Mesothelial cell of epicardium (in vitro differentiated cells): ENCODE data around the gene FIBP. TPM values are rescaled to one million over a fixed set of nuclear protein-coding genes. Genes with fewer than 3 reads are reported as not detected.

Experiments used
- DNase-seq, 2 experiments: peaks; one replicate each; pipeline ENCODE4 v3.0.0; 2021; ENCODE audit warnings: low spot score in 2 of 2; ENCODE audit not compliant: unreplicated experiment in 2 of 2
- H3K27ac Mint-ChIP-seq: 2 replicates; pipeline ENCODE4 v1.8.0; 2021; ENCODE audit warnings: mixed read lengths
- H3K27me3 Mint-ChIP-seq: 2 replicates; pipeline ENCODE4 v1.8.0; 2021; ENCODE audit warnings: low read depth, mixed read lengths
- H3K36me3 Mint-ChIP-seq: 2 replicates; pipeline ENCODE4 v1.8.0; 2021; ENCODE audit warnings: mixed read lengths
- H3K4me1 Mint-ChIP-seq: 2 replicates; pipeline ENCODE4 v1.8.0; 2021; ENCODE audit warnings: mixed read lengths
- H3K4me3 Mint-ChIP-seq: 2 replicates; pipeline ENCODE4 v1.8.0; 2021; ENCODE audit warnings: mild to moderate bottlenecking, moderate library complexity, mixed read lengths
- H3K9me3 Mint-ChIP-seq: 2 replicates; pipeline ENCODE4 v1.8.0; 2021; ENCODE audit warnings: mixed read lengths
- total RNA-seq: library from RNA; stranded (reverse); gene quantifications from 3 replicates; pipeline ENCODE4 v1.2.1, GENCODE V29; 2021
- TF ChIP-seq, protein P1 (sequence below): fragments of 200-600 bp; sonication (generic); IDR thresholded peaks from one replicate; pipeline ENCODE4 v1.5.0; 2021; ENCODE audit warnings: antibody characterized with exemption; ENCODE audit not compliant: unreplicated experiment

Gene FIBP
- total RNA-seq, 1 donor from 2014 or later, result 62.9 TPM

DNA sequence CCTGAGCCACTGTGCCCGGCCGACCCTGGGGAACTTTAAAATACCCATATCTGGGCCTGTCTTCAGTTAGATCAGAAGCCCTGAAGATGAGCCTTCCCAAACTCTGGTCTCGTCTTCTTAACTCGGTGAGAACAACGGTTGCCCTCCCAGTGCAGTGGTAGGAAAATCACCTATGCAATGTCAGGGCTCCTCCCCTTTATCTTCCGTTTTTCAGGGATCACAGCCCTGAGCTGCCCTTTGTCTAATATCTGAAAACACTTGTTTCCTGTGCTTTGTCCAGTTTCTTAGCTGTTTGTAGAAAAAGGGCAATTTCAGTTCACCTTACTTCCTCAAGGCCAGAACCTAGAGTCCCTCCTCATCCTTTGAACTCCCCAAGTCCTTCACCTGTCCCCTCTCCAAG, 40.4 kb upstream of the FIBP start:
- Mint-ChIP-seq H3K4me1 (no peaks in the 10 kb centered on the region), H3K36me3 (no peaks in the 10 kb centered on the region), H3K27me3 (no peaks in the 10 kb centered on the region), H3K27ac (no peak overlapping the region), H3K4me3 (no peak overlapping the region), H3K9me3 (no peaks in the 10 kb centered on the region)
- DNase-seq, result no peak
- TF ChIP-seq, protein P1, sequence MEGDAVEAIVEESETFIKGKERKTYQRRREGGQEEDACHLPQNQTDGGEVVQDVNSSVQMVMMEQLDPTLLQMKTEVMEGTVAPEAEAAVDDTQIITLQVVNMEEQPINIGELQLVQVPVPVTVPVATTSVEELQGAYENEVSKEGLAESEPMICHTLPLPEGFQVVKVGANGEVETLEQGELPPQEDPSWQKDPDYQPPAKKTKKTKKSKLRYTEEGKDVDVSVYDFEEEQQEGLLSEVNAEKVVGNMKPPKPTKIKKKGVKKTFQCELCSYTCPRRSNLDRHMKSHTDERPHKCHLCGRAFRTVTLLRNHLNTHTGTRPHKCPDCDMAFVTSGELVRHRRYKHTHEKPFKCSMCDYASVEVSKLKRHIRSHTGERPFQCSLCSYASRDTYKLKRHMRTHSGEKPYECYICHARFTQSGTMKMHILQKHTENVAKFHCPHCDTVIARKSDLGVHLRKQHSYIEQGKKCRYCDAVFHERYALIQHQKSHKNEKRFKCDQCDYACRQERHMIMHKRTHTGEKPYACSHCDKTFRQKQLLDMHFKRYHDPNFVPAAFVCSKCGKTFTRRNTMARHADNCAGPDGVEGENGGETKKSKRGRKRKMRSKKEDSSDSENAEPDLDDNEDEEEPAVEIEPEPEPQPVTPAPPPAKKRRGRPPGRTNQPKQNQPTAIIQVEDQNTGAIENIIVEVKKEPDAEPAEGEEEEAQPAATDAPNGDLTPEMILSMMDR, result no peak

- Mint-ChIP-seq H3K4me3 (no peak overlapping the region), H3K9me3 (no peaks in the 10 kb centered on the region), H3K4me1 (no peaks in the 10 kb centered on the region), H3K27ac (no peak overlapping the region), H3K27me3 (no peaks in the 10 kb centered on the region), H3K36me3 (peaks cover 4% of the 10 kb centered on the region)
- no peak for DNase-seq
- TF ChIP-seq, protein P1, result no peak
Measured at GRCh38 chr11:65927904-65928397, 39.7 kb upstream of the FIBP start.

DNA sequence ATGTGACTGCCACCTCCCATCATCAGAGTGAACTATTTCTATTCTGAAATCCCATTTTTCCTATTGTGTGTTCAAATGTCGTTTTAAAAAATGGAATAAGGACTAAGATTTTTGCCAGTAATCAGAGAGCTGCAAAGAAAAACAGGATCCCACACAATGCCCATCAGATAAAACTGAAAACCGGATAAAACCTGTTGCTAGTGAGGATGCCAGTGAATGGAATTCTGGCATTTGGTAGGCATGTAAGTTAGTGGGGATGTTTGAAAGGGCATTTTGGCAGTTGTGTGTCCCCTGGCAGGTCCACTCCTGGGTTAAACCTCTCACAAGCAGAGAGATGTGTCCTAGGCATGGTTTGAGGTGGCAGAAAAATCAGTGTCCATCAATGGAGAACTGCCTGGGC, 37.1 kb upstream of the FIBP start:
- Mint-ChIP-seq H3K36me3 (peaks cover 14% of the 10 kb centered on the region), H3K4me3 (no peak overlapping the region), H3K4me1 (peaks cover under 1% of the 10 kb centered on the region), H3K27ac (no peak overlapping the region), H3K9me3 (no peaks in the 10 kb centered on the region), H3K27me3 (no peaks in the 10 kb centered on the region)
- TF ChIP-seq, protein P1, result no peak
- DNase-seq, result no peak

DNA sequence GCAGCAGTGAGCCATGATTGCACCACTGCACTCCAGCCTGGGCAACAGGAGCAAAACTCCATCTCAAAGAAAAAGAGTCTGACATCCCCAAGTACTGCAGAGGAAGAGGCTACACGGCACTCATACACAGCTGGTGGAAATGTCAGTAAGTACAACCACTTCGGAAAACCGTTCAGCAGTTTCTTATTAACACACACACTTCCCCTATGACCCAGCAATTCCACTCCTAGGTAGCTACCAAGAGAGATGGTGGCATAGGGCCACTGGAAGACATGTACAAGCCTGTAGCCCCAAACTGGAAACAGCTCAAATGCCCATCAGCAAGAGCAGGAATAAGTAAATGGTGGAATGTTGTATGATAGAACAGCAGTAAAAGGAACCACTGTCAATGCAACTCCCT, 34.3 kb upstream of the FIBP start:
- Mint-ChIP-seq H3K27ac (no peak overlapping the region), H3K9me3 (no peaks in the 10 kb centered on the region), H3K4me3 (no peak overlapping the region), H3K36me3 (peaks cover 14% of the 10 kb centered on the region), H3K27me3 (no peaks in the 10 kb centered on the region), H3K4me1 (peaks cover 9% of the 10 kb centered on the region)
- no peak for DNase-seq
- TF ChIP-seq, protein P1, result no peak

DNA sequence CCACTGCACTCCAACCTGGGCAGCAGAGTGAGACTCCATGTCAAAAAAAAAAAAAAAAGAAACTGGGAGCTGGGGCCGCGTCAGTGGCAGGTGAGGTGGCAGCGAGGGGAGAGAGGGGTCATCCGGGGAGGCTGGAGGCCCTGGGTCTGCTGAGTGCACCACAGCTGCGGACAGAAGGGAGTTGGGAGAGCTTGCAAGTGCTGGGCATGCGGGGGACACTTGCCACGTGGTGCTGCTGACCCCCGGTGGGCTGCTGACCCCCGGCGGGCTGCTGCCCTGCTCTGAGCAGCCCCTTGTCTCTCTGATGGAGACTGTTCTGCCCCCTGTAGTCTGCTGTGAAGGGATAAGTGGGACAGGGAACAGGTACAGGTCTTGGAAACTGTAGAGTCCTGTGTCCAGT, 33.6 kb upstream of the FIBP start:
- Mint-ChIP-seq H3K4me3 (peak overlapping the region; percentile 2), H3K9me3 (no peaks in the 10 kb centered on the region), H3K36me3 (peaks cover 17% of the 10 kb centered on the region)

More for the DNA sequence above, 33.6 kb upstream of the FIBP start:
- H3K27me3 Mint-ChIP-seq, result no peaks in the 10 kb centered on the region
- TF ChIP-seq, protein P1, result no peak
- peaks cover 14% of the 10 kb centered on the region for H3K4me1 Mint-ChIP-seq
- no peak overlapping the region for H3K27ac Mint-ChIP-seq
- no peak for DNase-seq
